Endothelial cell of umbilical vein (primary cell): ENCODE measurements around the gene SPACA4. TPM values are rescaled to one million over a fixed set of nuclear protein-coding genes. Genes with fewer than 3 reads are reported as not detected.

Experiments
- BruUV-seq: library from RNA; stranded (reverse); fragments of 400-500 nt; replicated peaks from 2 replicates; lab custom pipeline; 2021; lab: Mats Ljungman, UMichigan
- CTCF ChIA-PET: fragments of 300-600, 350-600 bp; sonication (Branson Sonifier 250); formaldehyde crosslinking; loops from one replicate; lab custom pipeline; 2021; ENCODE audit warnings: antibody characterized with exemption, inconsistent platforms; lab: Charles Lee
- POLR2A ChIA-PET: fragments of 300-600, 350-600 bp; sonication (Branson Sonifier 250); formaldehyde crosslinking; loops from one replicate; lab custom pipeline; 2021; ENCODE audit warnings: antibody characterized with exemption, inconsistent platforms; lab: Charles Lee
- DNase-seq: peaks from one replicate; pipeline ENCODE4 v3.0.0-alpha.2; 2011; ENCODE audit warnings: low read depth, low spot score
- FAIRE-seq: peaks from 2 replicates; lab custom pipeline; 2011; peaks lifted over from hg19 to GRCh38; lab: Jason Lieb, UNC
- H2AFZ ChIP-seq: 2 replicates; pipeline ENCODE4 v1.6.0; 2012; ENCODE audit warnings: low read depth, low read length, control low read depth, inconsistent platforms
- H3K27ac ChIP-seq: 2 replicates; pipeline ENCODE4 v1.5.1; 2011; ENCODE audit warnings: low read depth, mild to moderate bottlenecking, control low read depth, low read length, moderate library complexity; ENCODE audit not compliant: insufficient read depth
- H3K27me3 ChIP-seq, 2 experiments: 2 replicates each; pipeline versions ENCODE4 v1.6.0 to v1.6.1; 2011; ENCODE audit warnings: low read length in 2 of 2, mixed read lengths in 1 of 2; ENCODE audit not compliant: control insufficient read depth in 2 of 2, insufficient read depth in 2 of 2
- H3K36me3 ChIP-seq, 2 experiments: 2 replicates in 1 of 2; 3 replicates in 1 of 2; pipeline ENCODE4 v1.5.1; 2011; ENCODE audit warnings: low read length in 2 of 2, mild to moderate bottlenecking in 1 of 2, moderate library complexity in 1 of 2; ENCODE audit not compliant: control insufficient read depth in 2 of 2, insufficient read depth in 2 of 2; ENCODE audit errors: extremely low read depth in 1 of 2
- H3K4me1 ChIP-seq: 3 replicates; pipeline ENCODE4 v1.5.1; 2011; ENCODE audit warnings: mild to moderate bottlenecking, low read length; ENCODE audit not compliant: control insufficient read depth, insufficient read depth; ENCODE audit errors: extremely low read depth
- H3K4me2 ChIP-seq: 2 replicates; pipeline ENCODE4 v1.6.1; 2011; ENCODE audit warnings: low read length, control low read depth, mixed read lengths; ENCODE audit not compliant: insufficient read depth
- H3K4me3 ChIP-seq, 3 experiments: fragments of 200-600 bp in 1 of 3; sonication (generic), shearing (Covaris generic) in 1 of 3; replicated peaks in 1 of 3; 2 replicates each; pipeline ENCODE4 v1.5.1; 2011 to 2016; ENCODE audit warnings: control low read depth in 3 of 3, low read length in 3 of 3, mild to moderate bottlenecking in 2 of 3, inconsistent platforms in 1 of 3, low read depth in 1 of 3, moderate library complexity in 1 of 3; ENCODE audit not compliant: insufficient read depth in 1 of 3
- H3K79me2 ChIP-seq: 2 replicates; pipeline ENCODE4 v1.6.0; 2012; ENCODE audit warnings: low read length, inconsistent platforms; ENCODE audit not compliant: control insufficient read depth, insufficient read depth
- H3K9ac ChIP-seq: replicated peaks from 2 replicates; pipeline ENCODE3; 2011; ENCODE audit warnings: low read length, control low read depth; ENCODE audit not compliant: insufficient read depth; ENCODE audit errors: extremely low read depth
- H3K9me1 ChIP-seq: replicated peaks from 3 replicates; pipeline ENCODE4 v1.6.0; 2011; ENCODE audit warnings: mild to moderate bottlenecking, low read length; ENCODE audit not compliant: control insufficient read depth, insufficient read depth; ENCODE audit errors: extremely low read depth
- H3K9me3 ChIP-seq: replicated peaks from 2 replicates; pipeline ENCODE4 v1.5.1; 2012; ENCODE audit warnings: low read length, inconsistent platforms; ENCODE audit not compliant: control insufficient read depth, insufficient read depth
- H4K20me1 ChIP-seq: replicated peaks from 2 replicates; pipeline ENCODE3; 2011; ENCODE audit warnings: mild to moderate bottlenecking, low read length; ENCODE audit not compliant: control insufficient read depth, insufficient read depth; ENCODE audit errors: extremely low read depth
- EZH2 ChIP-seq: IDR thresholded peaks from 2 replicates; pipeline ENCODE4 v1.6.1; 2012; ENCODE audit warnings: borderline replicate concordance, low read depth, mild to moderate bottlenecking, moderate library complexity, low read length, inconsistent platforms; ENCODE audit not compliant: severe bottlenecking
- FOS ChIP-seq: IDR thresholded peaks from 2 replicates; pipeline ENCODE4 v1.6.1; 2011; ENCODE audit warnings: mild to moderate bottlenecking, low read length, moderate library complexity, borderline replicate concordance; ENCODE audit not compliant: insufficient read depth
- GATA2 ChIP-seq: IDR thresholded peaks from 2 replicates; pipeline ENCODE4 v1.7.0; 2011; ENCODE audit warnings: low read depth, mild to moderate bottlenecking, moderate library complexity, mixed read lengths, low read length; ENCODE audit not compliant: insufficient read length, insufficient read depth
- JUN ChIP-seq: IDR thresholded peaks from 2 replicates; pipeline ENCODE4 v1.6.1; 2011; ENCODE audit warnings: borderline replicate concordance, low read depth; ENCODE audit not compliant: insufficient read length, insufficient read depth
- MYC ChIP-seq: IDR thresholded peaks from one replicate; pipeline ENCODE4 v1.6.1; 2011; ENCODE audit warnings: mild to moderate bottlenecking, low read depth, low read length
- POLR2A ChIP-seq: IDR thresholded peaks from 2 replicates; pipeline ENCODE4 v1.6.1; 2012; ENCODE audit warnings: low read depth, mild to moderate bottlenecking, control low read depth, low read length
- POLR2AphosphoS5 ChIP-seq: IDR thresholded peaks from 2 replicates; pipeline ENCODE4 v1.6.1; 2012; ENCODE audit warnings: low read depth, mild to moderate bottlenecking, control low read depth, low read length, moderate library complexity; ENCODE audit not compliant: insufficient read depth
- dilution Hi-C: fragments of 300-500 bp; cut with MboI; formaldehyde crosslinking; loops from one replicate; pipeline ENCODE4 v1.15.0; 2019; ENCODE audit warnings: low sequenced_read_pairs; ENCODE audit not compliant: extremely low pct_ligation_motif_present
- intact Hi-C: fragments of 100-400 bp; cut with micrococcal nuclease; formaldehyde crosslinking; loops from one replicate; pipeline ENCODE4 v1.10.0; 2022
- polyA plus RNA-seq, 4 experiments: library from polyadenylated mRNA; depleted of rRNA in 3 of 4; stranded (reverse) in 3 of 4; unstranded in 1 of 4; fragments of >200 nt; gene quantifications; 2 replicates each; pipeline versions ENCODE4 v1.2.1 to v1.2.3, GENCODE V29; 2011 to 2012; ENCODE audit warnings: missing spikeins in 1 of 4
- total RNA-seq: library from RNA; stranded (reverse); gene quantifications from 2 replicates; pipeline ENCODE4 v1.2.3, GENCODE V29; 2021
- TF ChIP-seq, protein P1 (sequence below): IDR thresholded peaks from 2 replicates; pipeline ENCODE4 v1.6.1; 2011; ENCODE audit not compliant: insufficient read depth, insufficient read length
- TF ChIP-seq, protein P2 (sequence below), 2 donors: IDR thresholded peaks; 1 replicate in 1 of 2; 2 replicates in 1 of 2; pipeline ENCODE4 v1.5.1; 2011; ENCODE audit warnings: low read length in 2 of 2, mild to moderate bottlenecking in 2 of 2, moderate library complexity in 2 of 2, control low read depth in 1 of 2, inconsistent platforms in 1 of 2, low read depth in 1 of 2; ENCODE audit not compliant: insufficient read depth in 1 of 2; ENCODE audit errors: extremely low read depth in 1 of 2

Gene SPACA4
- total and polyA plus RNA-seq, 2 donors (not counting 3 experiments of a cell fraction or from before 2014, with no cell fraction given) = not detected

DNA sequence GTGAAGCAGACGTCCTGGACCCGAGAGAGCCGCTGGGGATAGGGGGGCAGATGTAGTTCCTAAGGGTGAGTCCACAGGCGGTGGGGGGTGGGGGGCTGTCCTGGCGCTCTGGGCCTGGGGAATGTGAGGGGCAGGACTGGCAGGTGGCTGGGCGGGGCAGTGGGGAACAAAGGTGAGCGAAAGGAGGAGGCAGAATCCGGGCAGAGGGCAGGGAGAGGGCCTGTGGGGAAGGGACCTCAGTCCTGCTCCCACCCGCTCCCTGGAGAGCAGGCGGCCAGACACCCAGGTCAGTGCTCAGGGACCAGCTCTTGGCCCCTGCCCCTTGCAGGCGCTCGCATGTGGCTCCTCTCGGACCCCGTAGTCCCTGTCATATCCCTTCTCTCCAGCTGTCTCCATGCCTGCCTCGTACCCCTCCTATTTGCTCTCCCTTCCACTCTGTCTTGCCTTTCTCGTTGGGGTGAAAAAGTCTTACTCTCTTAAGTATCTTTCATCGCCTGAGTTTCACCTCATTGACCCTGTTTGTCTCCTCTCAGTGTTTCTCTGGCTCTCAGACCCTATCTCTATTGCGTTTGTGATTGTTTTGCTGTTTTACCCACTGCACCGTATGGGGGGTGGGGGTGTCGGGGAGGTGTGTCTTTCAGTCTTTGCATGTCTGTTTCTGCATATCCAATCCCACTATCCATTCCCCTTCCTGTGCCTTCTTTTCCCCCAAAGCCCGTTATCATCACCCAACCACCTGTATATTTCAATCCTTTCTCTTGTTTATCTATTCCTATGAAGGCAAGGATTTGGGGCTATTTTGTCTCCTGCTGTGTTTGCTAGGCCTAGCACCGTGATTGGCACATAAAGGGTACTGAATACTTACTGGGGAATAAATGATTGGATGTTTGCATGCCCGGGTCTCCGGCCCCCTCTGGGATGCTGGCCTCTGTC lies 18.5 kb downstream of the SPACA4 start:
- dilution Hi-C loops (no loop called here), intact Hi-C loops (no loop called here)

More for the DNA sequence above, 18.5 kb downstream of the SPACA4 start:
- Histone ChIP-seq H2AFZ (no peak overlapping the region), H3K9me3 (no peaks in the 10 kb centered on the region), H3K27me3 (no peaks in the 10 kb centered on the region), H3K4me1 (peaks cover 10% of the 10 kb centered on the region), H3K4me3 (peak overlapping the region in 2 of 3 experiments; percentile 18 to 52), H3K36me3 (peaks cover 0 to 2% of the 10 kb centered on the region in 2 experiments), H3K27ac (no peak overlapping the region), H3K9me1 (no peaks in the 10 kb centered on the region), H3K9ac (peak overlapping the region; percentile 68), H3K4me2 (peak overlapping the region; percentile 50), H4K20me1 (no peaks in the 10 kb centered on the region), H3K79me2 (peaks cover 2% of the 10 kb centered on the region)
- ChIA-PET POLR2A (no interaction called here), CTCF (no interaction called here)
- BruUV-seq = TSS peak; percentile 2
- DNase-seq (no peak), FAIRE-seq (no peak)
- TF ChIP-seq, protein P1, sequence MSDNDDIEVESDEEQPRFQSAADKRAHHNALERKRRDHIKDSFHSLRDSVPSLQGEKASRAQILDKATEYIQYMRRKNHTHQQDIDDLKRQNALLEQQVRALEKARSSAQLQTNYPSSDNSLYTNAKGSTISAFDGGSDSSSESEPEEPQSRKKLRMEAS = no peak
- TF ChIP-seq GATA2 (no peak), POLR2A (no peak), EZH2 (no peak), JUN (no peak), MYC (no peak), FOS (no peak), POLR2AphosphoS5 (no peak)
- TF ChIP-seq, protein P2, sequence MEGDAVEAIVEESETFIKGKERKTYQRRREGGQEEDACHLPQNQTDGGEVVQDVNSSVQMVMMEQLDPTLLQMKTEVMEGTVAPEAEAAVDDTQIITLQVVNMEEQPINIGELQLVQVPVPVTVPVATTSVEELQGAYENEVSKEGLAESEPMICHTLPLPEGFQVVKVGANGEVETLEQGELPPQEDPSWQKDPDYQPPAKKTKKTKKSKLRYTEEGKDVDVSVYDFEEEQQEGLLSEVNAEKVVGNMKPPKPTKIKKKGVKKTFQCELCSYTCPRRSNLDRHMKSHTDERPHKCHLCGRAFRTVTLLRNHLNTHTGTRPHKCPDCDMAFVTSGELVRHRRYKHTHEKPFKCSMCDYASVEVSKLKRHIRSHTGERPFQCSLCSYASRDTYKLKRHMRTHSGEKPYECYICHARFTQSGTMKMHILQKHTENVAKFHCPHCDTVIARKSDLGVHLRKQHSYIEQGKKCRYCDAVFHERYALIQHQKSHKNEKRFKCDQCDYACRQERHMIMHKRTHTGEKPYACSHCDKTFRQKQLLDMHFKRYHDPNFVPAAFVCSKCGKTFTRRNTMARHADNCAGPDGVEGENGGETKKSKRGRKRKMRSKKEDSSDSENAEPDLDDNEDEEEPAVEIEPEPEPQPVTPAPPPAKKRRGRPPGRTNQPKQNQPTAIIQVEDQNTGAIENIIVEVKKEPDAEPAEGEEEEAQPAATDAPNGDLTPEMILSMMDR (IDR thresholded peaks at IDR 0.05; ENCODE audit: extremely low read depth in 1 of 2, insufficient read depth in 1 of 2, low read depth in 1 of 2, low read length in 2 of 2) = no peak
